Measurements from ENCODE around the gene ARHGEF10L.

DNA sequence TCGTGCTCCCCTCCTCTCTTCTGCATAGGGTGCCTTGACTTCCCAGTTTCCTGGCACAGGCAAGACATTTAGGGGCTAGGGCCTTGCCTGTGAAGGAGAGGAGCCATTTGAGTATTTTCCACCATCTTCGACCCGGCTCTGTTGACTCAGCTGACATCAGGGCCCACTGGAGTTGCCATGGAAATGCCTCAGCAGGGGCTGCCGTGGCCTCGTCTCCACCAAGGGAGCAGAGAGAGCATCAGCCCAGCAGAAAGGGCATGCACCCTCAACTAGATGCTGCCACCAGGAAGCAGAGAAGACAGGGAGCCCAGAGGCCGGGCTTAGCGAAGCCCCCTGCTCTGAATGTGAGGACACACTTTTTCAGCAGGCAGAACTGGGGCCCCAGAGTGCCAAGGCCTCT, 113.8 kb downstream of the ARHGEF10L start:
- TF ChIP-seq, protein P1, sequence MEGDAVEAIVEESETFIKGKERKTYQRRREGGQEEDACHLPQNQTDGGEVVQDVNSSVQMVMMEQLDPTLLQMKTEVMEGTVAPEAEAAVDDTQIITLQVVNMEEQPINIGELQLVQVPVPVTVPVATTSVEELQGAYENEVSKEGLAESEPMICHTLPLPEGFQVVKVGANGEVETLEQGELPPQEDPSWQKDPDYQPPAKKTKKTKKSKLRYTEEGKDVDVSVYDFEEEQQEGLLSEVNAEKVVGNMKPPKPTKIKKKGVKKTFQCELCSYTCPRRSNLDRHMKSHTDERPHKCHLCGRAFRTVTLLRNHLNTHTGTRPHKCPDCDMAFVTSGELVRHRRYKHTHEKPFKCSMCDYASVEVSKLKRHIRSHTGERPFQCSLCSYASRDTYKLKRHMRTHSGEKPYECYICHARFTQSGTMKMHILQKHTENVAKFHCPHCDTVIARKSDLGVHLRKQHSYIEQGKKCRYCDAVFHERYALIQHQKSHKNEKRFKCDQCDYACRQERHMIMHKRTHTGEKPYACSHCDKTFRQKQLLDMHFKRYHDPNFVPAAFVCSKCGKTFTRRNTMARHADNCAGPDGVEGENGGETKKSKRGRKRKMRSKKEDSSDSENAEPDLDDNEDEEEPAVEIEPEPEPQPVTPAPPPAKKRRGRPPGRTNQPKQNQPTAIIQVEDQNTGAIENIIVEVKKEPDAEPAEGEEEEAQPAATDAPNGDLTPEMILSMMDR (IDR thresholded peaks at IDR 0.05; ENCODE audit: borderline replicate concordance, extremely low read depth, low read length, poor library complexity, severe bottlenecking) = no peak
- no peak for TF ChIP-seq EZH2 (IDR thresholded peaks at IDR 0.05; ENCODE audit: borderline replicate concordance, low read depth, low read length, severe bottlenecking)
